Pericardium fibroblast (primary cell): ENCODE measurements around the gene CST4. TPM values are rescaled to one million over a fixed set of nuclear protein-coding genes. Genes with fewer than 3 reads are reported as not detected.

Experiments used
- total RNA-seq: library from RNA; depleted of rRNA; stranded (reverse); fragments of >200 nt; gene quantifications from 2 replicates; pipeline ENCODE4 v1.2.3, GENCODE V29; 2015

Gene CST4, protein sequence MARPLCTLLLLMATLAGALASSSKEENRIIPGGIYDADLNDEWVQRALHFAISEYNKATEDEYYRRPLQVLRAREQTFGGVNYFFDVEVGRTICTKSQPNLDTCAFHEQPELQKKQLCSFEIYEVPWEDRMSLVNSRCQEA
- total RNA-seq: not detected in 2 replicates

DNA sequence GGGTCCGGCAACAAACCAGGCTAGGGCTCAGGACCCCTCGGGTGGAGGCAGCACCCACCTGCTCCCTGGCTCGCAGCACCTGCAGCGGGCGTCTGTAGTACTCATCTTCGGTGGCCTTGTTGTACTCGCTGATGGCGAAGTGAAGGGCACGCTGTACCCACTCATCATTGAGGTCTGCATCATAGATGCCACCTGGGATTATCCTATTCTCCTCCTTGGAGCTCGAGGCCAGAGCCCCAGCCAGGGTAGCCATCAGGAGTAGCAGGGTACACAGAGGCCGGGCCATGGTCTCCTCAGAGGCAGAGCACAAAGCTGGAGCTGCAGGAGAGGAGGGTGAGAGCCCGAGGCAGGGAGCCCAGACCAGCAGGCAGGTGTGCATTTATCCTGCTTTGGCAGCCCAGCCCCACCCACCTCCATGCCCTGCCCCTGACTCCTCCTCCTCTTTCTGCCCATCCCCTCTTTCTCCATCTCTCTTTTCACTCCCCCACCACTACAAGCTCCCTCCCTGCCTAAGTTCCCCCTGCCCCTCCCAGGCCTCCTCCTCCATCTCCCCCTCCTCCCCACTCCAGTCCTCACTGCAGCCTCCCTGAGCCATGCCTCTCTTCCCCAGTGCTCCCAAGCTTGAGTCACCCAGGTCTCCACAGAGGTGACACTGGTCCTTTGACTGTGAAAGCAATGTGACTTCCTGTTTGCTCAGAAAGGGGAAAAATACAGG is at the start of gene CST4:
TSS of gene CST4 (minus strand) at position 355 of the 715 bp plus-strand sequence. CDS start at position 286, 69 bp downstream.

DNA sequence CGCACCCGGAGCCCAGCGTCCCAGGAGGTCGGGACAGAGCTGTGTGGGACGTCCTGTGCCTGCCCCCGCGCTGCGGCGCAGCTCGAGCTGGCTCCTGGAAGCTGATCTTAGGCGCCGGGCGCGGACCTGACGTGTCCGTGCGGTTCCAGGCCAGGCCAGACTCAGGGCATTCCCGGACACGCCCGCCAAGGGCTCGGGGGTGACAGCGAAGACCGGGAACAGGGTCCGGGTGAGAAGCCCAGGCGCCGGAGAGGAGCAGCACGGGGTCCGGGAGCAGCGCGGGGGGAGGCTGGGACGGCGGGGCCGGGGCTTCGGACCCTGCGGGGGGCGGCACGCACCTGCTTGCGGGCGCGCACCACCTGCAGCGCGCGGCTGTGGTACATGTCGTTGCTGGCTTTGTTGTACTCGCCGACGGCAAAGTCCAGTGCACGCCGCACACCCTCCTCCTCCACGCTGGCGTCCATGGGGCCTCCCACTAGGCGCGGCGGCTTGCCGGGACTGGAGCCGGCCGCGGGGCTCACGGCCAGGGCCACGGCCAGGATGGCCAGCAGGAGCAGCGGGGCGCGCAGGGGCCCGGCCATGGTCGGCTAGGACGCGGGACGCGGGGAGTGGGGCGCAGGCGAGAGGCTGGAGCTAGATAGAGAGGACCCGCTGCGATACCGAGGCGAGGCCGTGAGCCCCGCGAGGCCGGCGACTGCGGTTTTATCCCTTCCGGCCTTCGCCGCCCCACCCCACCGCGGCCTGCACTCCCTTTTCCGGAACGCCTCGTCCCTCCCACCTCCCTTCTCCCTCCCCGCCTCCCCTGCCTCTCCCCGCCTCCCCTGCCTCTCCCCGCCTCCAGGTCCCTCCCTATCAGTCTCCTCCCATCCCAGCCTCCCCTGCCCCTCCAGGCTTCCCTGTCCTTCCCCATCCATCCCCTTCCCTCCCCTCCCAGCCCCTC is 51.3 kb downstream of the CST4 start, which contains the start of gene CST3:
TSS of gene CST3 (minus strand) at position 674 of the 940 bp plus-strand sequence. CDS start at position 581, 93 bp downstream.

Other genes starting within 250 kb of the CST4 start
- not detected in 2 replicates for gene CSTL1, start 249.4 kb downstream of the CST4 start, total RNA-seq
- gene CST11, start 236.2 kb downstream of the CST4 start, total RNA-seq: not detected in 2 replicates
- not detected in 2 replicates for gene CST8, start 197.9 kb downstream of the CST4 start, total RNA-seq
- not detected in 2 replicates for gene CST9L, start 120.6 kb downstream of the CST4 start, total RNA-seq
- gene CST9, start 83.1 kb downstream of the CST4 start, total RNA-seq: not detected in 2 replicates
- gene CST3, start 51.1 kb downstream of the CST4 start, total RNA-seq: 1,233 and 2,425 TPM in 2 replicates
- gene CST1, start 61.9 kb upstream of the CST4 start, total RNA-seq: not detected in 2 replicates
- gene CST2, start 137.7 kb upstream of the CST4 start, total RNA-seq: not detected in 2 replicates
- gene CST5, start 190.7 kb upstream of the CST4 start, total RNA-seq: not detected in 2 replicates